ENCODE data around the gene HAUS2. TPM values are rescaled to one million over a fixed set of nuclear protein-coding genes. Genes with fewer than 3 reads are reported as not detected.

The HAUS2 gene
- total RNA-seq, 1 donor from 2014 or later: 24.4 TPM

GRCh38 chr15:42591238-42591934, 42.7 kb downstream of the HAUS2 start:
- H3K79me2 ChIP-seq (ENCODE audit: insufficient read depth, low read length): no peaks in the 10 kb centered on the region

GRCh38 chr15:42592716-42593115, 44.1 kb downstream of the HAUS2 start:
- Histone ChIP-seq H3K27ac (ENCODE audit: low read depth, low read length) (no peak overlapping the region), H3K4me1 (ENCODE audit: insufficient read depth, low read length) (no peaks in the 10 kb centered on the region), H3K4me2 (ENCODE audit: low read length) (no peak overlapping the region), H3K4me3 (ENCODE audit: insufficient read depth, low read depth, low read length) (no peak overlapping the region), H3K9me3 (ENCODE audit: insufficient read depth, low read depth, low read length) (no peaks in the 10 kb centered on the region), H3K36me3 (ENCODE audit: insufficient read depth, low read length) (no peaks in the 10 kb centered on the region), H4K20me1 (ENCODE audit: insufficient read depth, low read length) (peaks cover 4% of the 10 kb centered on the region), H2AFZ (ENCODE audit: low read depth, low read length) (no peak overlapping the region), H3K9ac (ENCODE audit: low read length) (no peak overlapping the region), H3K27me3 (ENCODE audit: insufficient read depth, low read length) (no peaks in the 10 kb centered on the region), H3K79me2 (ENCODE audit: insufficient read depth, low read length) (no peaks in the 10 kb centered on the region)
- no peak for TF ChIP-seq CTCF (IDR thresholded peaks at IDR 0.05; ENCODE audit: insufficient read depth, low read depth, low read length)
- no peak for TF ChIP-seq EZH2 (IDR thresholded peaks at IDR 0.05; ENCODE audit: insufficient read depth, low read length)
- Mint-ChIP-seq H3K36me3 (ENCODE audit: low read depth, unreplicated experiment) (no peaks in the 10 kb centered on the region), H3K4me3 (ENCODE audit: unreplicated experiment) (no peak overlapping the region), H3K9me3 (ENCODE audit: unreplicated experiment) (peaks cover 2% of the 10 kb centered on the region), H3K4me1 (ENCODE audit: low read depth, unreplicated experiment) (peaks cover 12% of the 10 kb centered on the region), H3K27ac (ENCODE audit: unreplicated experiment) (no peak overlapping the region), H3K27me3 (ENCODE audit: low read depth, unreplicated experiment) (no peaks in the 10 kb centered on the region)
- no peak for FAIRE-seq
- no peak for DNase-seq (ENCODE audit: low read depth)

More at GRCh38 chr15:42591238-42591934, 42.7 kb downstream of the HAUS2 start:
- Histone ChIP-seq H3K4me1 (ENCODE audit: insufficient read depth, low read length) (no peaks in the 10 kb centered on the region), H3K36me3 (ENCODE audit: insufficient read depth, low read length) (no peaks in the 10 kb centered on the region), H3K9ac (ENCODE audit: low read length) (no peak overlapping the region), H3K27ac (ENCODE audit: low read depth, low read length) (no peak overlapping the region), H3K4me3 (ENCODE audit: insufficient read depth, low read depth, low read length) (no peak overlapping the region), H3K9me3 (ENCODE audit: insufficient read depth, low read depth, low read length) (no peaks in the 10 kb centered on the region), H3K4me2 (ENCODE audit: low read length) (no peak overlapping the region), H4K20me1 (ENCODE audit: insufficient read depth, low read length) (peaks cover 4% of the 10 kb centered on the region), H3K27me3 (ENCODE audit: insufficient read depth, low read length) (no peaks in the 10 kb centered on the region), H2AFZ (ENCODE audit: low read depth, low read length) (no peak overlapping the region)
- H3K27ac Mint-ChIP-seq (ENCODE audit: unreplicated experiment): no peak overlapping the region
- no peak for TF ChIP-seq EZH2 (IDR thresholded peaks at IDR 0.05; ENCODE audit: insufficient read depth, low read length)
- peak; percentile 25 for TF ChIP-seq CTCF (IDR thresholded peaks at IDR 0.05; ENCODE audit: insufficient read depth, low read depth, low read length)
- peaks cover 12% of the 10 kb centered on the region for H3K4me1 Mint-ChIP-seq (ENCODE audit: low read depth, unreplicated experiment)
- no peak overlapping the region for H3K4me3 Mint-ChIP-seq (ENCODE audit: unreplicated experiment)
- peaks cover 2% of the 10 kb centered on the region for H3K9me3 Mint-ChIP-seq (ENCODE audit: unreplicated experiment)
- H3K27me3 Mint-ChIP-seq (ENCODE audit: low read depth, unreplicated experiment): no peaks in the 10 kb centered on the region
- FAIRE-seq (no peak), DNase-seq (ENCODE audit: low read depth) (peak; percentile 40)
- H3K36me3 Mint-ChIP-seq (ENCODE audit: low read depth, unreplicated experiment): no peaks in the 10 kb centered on the region

GRCh38 chr15:42593143-42593542, 44.5 kb downstream of the HAUS2 start:
- H3K4me3 Mint-ChIP-seq (ENCODE audit: unreplicated experiment): no peak overlapping the region
- Histone ChIP-seq H3K27me3 (ENCODE audit: insufficient read depth, low read length) (no peaks in the 10 kb centered on the region), H4K20me1 (ENCODE audit: insufficient read depth, low read length) (peaks cover 4% of the 10 kb centered on the region), H3K79me2 (ENCODE audit: insufficient read depth, low read length) (no peaks in the 10 kb centered on the region), H3K4me1 (ENCODE audit: insufficient read depth, low read length) (no peaks in the 10 kb centered on the region), H3K4me3 (ENCODE audit: insufficient read depth, low read depth, low read length) (no peak overlapping the region), H3K27ac (ENCODE audit: low read depth, low read length) (no peak overlapping the region), H3K9ac (ENCODE audit: low read length) (no peak overlapping the region), H3K9me3 (ENCODE audit: insufficient read depth, low read depth, low read length) (no peaks in the 10 kb centered on the region), H3K4me2 (ENCODE audit: low read length) (no peak overlapping the region), H2AFZ (ENCODE audit: low read depth, low read length) (no peak overlapping the region), H3K36me3 (ENCODE audit: insufficient read depth, low read length) (no peaks in the 10 kb centered on the region)
- H3K27ac Mint-ChIP-seq (ENCODE audit: unreplicated experiment): no peak overlapping the region
- no peaks in the 10 kb centered on the region for H3K27me3 Mint-ChIP-seq (ENCODE audit: low read depth, unreplicated experiment)
- no peak for DNase-seq (ENCODE audit: low read depth)
- FAIRE-seq: no peak
- H3K9me3 Mint-ChIP-seq (ENCODE audit: unreplicated experiment): peaks cover 2% of the 10 kb centered on the region
- TF ChIP-seq EZH2 (IDR thresholded peaks at IDR 0.05; ENCODE audit: insufficient read depth, low read length) (no peak), CTCF (IDR thresholded peaks at IDR 0.05; ENCODE audit: insufficient read depth, low read depth, low read length) (no peak)
- peaks cover 9% of the 10 kb centered on the region for H3K4me1 Mint-ChIP-seq (ENCODE audit: low read depth, unreplicated experiment)
- no peaks in the 10 kb centered on the region for H3K36me3 Mint-ChIP-seq (ENCODE audit: low read depth, unreplicated experiment)
